Measurements from ENCODE around the gene RGPD5.
"Not testable (repeated sequence)": the region's sequence is repeated elsewhere in the genome, so short reads cannot be mapped to it uniquely, and the experiment has no call there.

The RGPD5 gene

DNA sequence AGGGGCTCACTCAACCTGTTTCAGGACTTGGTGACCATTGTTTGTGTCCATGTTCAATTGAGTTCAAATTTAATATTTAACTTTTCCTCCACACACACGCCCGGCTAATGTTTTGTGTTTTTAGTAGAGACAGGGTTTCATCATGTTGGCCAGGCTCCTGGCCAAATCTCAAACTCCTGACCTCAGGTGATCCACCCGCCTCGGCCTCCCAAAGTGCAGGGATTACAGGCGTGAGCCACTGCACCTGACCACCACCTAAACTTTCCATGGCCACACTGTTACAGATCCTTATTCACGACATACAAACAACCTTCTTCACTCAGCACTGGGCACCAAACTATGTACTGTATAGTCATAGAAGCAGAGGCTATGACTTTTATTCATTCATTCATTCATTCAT, 100.0 kb downstream of the RGPD5 start:
- DNase-seq: not testable (repeated sequence)

DNA sequence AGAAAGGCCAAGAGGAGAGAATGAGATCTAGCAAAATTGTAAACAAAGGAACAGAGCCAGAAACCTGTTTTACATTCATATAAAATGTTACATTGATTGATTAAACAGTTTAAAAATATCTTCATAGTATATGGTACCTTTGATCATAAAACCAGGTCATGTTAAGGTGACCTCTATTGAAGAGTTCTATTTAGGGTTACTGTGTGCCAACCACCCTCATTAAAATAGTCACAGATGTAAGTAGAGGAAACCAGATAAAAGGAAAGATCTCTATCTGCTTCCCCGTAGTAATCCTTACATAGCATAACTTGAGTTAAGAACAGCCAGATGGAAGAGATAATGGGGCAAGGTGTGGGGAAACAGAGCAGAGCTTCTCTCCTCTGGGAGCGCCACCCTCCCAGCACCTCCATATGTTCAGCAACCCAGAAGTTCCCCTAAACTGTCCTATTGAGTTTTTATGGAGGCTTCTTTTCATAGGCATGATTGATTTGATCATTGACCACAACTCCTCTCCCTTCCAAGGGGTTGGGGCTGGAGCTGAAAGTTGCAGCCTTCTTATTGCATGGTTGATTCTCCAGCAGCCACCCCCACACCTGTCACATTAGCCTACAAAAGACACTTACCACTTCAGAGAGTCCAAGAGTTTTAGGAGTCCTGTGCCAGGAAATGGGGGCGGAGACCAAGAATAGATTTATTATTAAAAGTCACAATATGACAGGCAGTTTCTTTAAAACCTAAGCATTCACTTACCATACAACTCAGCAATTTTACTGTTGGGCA, 101.2 kb downstream of the RGPD5 start:
- not testable (repeated sequence) for DNase-seq

- not testable (repeated sequence) for DNase-seq
These were observed 102.1 kb downstream of the RGPD5 start for GRCh38 chr2:109896212-109896611.

DNA sequence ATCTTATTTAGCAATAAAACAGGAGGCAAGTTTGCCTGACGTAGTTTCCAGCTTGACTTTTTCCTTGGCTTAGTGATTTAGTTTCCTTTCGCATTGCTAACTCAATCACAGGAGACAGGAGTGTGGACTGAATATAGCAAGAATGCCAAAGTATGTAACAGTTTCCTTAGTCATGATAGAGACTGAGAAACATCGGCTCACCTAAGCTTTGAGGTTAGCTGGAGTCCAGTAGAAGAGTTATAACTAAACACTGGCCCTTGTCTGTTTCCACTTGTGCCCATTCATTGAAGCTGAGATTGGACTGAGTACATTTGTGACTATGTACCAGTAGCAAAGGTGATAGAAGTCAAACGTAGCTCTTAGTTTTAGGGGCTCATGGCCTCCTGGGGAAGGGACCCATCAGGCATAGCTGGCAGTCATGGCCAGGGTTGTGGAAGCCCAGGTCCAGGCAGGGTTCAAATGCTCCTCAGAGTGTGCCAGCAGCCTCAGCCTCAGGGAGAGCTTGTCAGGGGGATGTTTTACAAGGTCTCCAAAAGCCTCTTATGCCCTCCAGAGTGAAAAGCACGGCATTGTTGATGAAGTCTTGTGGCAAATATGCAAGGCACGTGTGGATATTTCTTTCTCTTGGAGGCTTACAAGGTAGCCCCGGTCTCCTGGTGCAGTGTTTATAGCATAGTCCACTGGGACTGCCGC, 103.8 kb downstream of the RGPD5 start:
- not testable (repeated sequence) for DNase-seq

DNA sequence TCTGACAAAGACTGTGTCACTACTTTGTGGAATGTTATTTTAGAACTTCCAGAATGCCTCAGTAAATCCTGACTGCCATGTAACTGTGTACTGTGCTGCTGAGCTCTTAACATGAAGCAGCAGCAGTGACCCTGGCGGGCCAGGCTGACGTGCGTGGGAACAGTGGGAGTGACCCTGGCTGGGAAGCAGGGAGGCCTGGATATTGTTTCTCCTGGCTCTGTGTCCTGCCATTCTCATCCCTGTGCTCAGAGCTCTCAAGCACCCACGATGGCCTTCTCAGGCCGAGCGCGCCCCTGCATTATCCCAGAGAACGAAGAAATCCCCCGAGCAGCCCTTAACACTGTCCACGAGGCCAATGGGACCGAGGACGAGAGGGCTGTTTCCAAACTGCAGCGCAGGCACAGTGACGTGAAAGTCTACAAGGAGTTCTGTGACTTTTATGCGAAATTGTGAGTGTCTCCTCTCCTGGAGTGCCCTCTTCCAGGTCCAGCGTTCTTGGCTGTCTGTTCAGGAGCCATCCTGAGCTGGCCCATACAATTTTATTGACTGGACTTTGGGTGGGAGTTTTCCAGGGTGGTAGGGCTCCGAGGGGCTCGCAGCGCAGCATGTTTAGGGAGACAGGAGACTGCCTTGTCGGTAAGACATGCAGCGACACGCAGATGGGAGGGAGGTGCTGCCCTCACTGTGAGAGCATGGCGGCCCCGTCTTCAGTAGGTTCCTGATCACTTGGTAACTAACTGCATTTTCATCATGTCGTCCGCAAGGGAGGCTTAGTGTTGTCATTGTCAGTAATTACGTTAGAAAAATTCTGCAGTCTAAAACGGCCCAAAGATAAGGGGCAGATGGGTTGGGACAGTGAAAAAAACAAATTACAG, 104.6 kb downstream of the RGPD5 start, which contains the start of gene LIMS3:
Gene LIMS3, plus strand, starts transcription at position 227 of the 875 bp plus-strand sequence. Its CDS starts 41 bp downstream, at position 268.
- DNase-seq: not testable (repeated sequence)

DNA sequence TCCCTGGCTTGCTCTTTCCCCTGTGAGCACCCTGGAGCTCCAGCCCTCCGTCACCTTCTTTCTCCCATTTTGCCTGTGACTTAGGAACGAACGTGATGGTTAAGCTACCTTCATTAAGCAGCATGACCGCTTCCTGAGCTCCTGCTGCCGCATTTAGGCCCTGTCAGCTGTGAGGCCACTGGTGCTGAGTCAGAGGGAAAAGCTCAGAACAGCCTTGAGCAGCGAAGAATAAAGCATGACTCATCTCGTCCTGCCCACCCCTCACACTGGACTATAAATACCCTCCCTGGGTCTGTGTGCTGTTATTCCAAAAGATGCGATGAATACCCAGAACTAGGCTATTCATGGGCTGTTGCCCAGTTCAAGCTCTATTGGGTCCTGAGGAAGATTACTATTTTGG, 111.7 kb downstream of the RGPD5 start:
- DNase-seq: not testable (repeated sequence)
